ENCODE data around the gene MBD5. TPM values are rescaled to one million over a fixed set of nuclear protein-coding genes. Genes with fewer than 3 reads are reported as not detected.

Gene MBD5
- total RNA-seq, 1 experiment from 2014 or later, result 5.2 TPM

DNA sequence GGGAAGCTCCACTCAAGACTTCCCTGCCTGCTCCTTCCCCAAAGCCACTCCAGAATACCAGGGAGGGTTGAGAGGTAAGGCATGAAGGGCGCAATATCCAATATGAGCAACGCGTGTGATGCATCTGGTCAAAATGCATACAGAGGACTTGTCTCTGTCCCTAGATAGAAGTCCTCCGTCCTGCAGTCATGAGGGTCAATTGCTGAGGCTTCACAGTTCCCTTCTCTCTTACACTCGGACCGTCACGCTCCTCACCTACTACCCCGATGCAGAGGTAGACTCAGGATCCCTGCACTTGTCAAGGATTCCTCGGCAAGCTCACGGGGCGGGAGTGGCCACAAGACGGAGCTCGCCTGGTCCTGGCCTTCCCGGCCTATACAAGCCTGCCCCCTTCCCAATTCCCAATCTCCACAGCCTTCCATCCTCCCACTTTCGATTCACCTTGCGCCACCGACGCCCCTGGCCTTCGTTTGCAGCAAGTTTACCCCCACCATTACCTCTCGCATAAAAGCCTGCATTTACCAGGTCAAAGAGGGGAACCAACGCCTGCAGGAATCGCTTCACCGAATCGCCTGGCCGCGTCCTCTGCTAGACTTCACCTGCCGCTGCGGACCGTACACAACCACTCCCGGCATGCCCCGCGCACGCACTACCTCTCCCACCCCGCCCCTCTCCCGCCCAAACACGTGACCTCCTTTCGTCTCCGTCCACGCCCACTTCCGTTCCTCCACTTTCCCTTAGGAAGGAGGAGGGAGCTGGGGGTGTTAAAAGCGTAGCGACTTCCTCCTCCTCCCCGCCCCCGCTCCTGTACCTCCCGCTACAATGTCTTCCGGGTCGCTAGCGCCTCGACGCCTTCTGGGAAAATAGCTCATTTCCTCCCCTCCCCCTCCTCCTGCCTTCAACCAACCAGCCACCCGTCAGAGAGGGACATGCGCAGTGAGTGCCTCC lies 506 bp upstream of the MBD5 start, which contains the start of gene ORC4:
TSS of gene ORC4 (minus strand) at position 627 of the 948 bp plus-strand sequence. CDS start 44,779 bp downstream, outside the sequence.
- in situ Hi-C loops (cut with HindIII; ENCODE audit: low pct_unique_long_range_greater_than_20kb, low sequenced_read_pairs), result no loop called here
- peak; percentile 99 for DNase-seq (ENCODE audit: low read depth, low spot score)

DNA sequence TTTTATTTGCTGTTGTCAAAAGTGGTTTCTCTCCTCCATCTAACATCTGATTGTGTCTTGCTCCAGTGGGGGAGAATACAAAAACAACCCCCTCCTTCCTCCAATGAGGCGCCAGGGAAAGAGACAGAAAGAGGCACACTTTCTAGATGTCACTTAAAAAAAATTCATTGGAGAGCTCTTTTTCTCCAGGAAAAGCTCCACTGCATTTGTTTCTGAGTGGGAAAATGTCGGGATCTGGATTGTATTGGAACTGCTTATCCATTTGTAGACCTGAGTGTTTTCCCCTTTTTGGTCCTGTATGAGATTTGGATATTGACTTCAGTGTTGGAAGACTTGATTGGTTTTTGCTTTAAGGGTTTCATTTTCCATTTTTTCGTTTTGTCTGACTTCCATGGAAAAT lies 995 bp downstream of the MBD5 start:
- no peak for DNase-seq (ENCODE audit: low read depth, low spot score)
- in situ Hi-C loops (cut with HindIII; ENCODE audit: low pct_unique_long_range_greater_than_20kb, low sequenced_read_pairs), result no loop called here

DNA sequence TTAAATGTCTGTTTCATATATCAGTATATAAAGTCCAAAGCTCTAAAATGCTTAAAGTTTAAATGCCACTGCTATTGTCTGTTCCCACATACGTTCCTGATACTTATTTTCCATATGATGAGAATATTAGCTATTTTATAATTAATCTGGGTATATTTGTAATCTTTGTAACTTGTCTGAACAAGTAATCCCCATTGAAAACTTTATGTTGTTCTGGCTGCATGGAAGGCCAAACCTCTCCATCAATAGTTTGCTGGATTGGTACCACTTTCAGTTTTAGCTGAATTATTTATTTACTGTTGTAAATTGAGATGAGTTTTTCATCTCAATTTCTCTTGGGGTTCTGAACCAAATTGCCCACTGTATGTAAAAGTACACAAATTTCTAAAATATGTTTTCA lies 1.5 kb downstream of the MBD5 start:
- in situ Hi-C loops (cut with HindIII; ENCODE audit: low pct_unique_long_range_greater_than_20kb, low sequenced_read_pairs), result no loop called here
- DNase-seq (ENCODE audit: low read depth, low spot score), result no peak

DNA sequence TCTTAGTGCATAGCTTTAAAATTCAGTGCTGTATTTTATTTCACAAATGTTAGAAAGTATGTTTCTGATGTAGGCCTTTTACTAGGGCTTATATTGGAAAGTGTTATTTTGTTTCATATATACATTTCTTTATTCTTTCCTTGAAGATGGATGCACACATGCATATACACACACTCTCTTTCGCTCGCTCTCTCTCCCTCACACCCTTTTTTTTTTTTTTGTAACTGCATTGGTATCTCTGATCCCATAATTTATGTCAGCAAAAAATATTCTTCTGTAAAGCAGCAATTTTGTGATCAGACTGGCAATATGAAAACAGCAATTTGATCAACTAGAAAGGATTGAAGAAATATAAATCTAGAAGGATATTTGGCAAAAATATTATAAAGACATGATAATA lies 2.0 kb downstream of the MBD5 start:
- in situ Hi-C loops (cut with HindIII; ENCODE audit: low pct_unique_long_range_greater_than_20kb, low sequenced_read_pairs), result no loop called here
- no peak for DNase-seq (ENCODE audit: low read depth, low spot score)

DNA sequence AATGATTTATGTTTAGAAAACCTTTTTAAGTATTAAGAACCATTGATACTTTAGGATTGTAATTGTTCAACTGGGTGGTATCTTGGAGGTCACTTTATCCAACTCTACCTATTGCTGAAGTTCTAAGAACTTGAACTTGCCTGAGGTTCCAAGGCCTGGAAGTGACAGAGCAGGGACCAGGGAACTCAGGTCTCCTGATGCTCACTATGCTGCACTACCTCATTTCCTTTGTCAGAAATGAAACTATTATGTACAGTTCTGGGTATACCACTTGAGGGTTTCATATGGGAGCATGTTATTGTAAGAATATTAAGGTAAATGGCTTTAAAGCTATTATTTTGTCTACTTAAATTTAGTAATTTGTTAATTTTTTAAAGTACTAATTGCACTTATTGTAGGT lies 3.0 kb downstream of the MBD5 start:
- in situ Hi-C loops (cut with HindIII; ENCODE audit: low pct_unique_long_range_greater_than_20kb, low sequenced_read_pairs), result no loop called here

DNA sequence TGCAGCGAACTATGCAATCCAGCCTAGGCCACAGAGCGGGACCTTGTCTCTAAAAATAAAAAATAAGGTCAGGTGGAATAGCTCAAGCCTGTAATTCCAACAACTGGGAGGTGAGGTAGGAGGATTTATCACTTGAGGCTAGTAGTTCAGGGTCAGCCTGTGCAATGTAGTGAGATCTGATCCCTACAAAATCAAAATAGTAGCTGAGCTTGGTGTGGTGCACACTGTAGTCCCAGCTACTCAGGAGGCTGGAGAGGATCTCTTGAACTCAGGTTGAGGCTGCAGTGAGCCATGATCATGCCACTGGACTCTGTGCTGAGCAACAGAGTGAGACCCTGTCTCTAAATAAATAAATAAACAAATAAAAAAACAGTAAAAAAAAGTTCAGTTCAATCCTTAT lies 5.7 kb downstream of the MBD5 start:
- DNase-seq (ENCODE audit: low read depth, low spot score), result no peak
- in situ Hi-C loops (cut with HindIII; ENCODE audit: low pct_unique_long_range_greater_than_20kb, low sequenced_read_pairs), result no loop called here

More for the DNA sequence above, 3.0 kb downstream of the MBD5 start:
- no peak for DNase-seq (ENCODE audit: low read depth, low spot score)

DNA sequence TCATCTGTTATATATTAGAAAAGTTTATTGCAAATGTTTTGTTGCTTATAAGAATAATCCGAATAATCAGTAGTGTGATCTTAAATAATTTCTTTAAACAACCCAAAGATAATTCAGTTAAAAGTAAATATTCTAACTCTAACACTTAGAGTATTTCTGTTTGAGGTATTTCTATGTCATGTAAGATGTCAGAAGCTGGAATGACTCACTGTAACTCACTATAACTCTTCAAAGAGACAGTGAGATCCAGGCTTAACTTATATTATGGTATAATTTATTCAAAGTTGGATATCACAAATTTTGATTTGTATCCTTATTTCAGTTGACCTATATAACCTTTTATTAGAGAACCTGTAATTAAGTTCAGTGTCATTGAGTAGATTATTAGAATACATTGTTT lies 6.9 kb downstream of the MBD5 start:
- in situ Hi-C loops (cut with HindIII; ENCODE audit: low pct_unique_long_range_greater_than_20kb, low sequenced_read_pairs), result no loop called here
- no peak for DNase-seq (ENCODE audit: low read depth, low spot score)

DNA sequence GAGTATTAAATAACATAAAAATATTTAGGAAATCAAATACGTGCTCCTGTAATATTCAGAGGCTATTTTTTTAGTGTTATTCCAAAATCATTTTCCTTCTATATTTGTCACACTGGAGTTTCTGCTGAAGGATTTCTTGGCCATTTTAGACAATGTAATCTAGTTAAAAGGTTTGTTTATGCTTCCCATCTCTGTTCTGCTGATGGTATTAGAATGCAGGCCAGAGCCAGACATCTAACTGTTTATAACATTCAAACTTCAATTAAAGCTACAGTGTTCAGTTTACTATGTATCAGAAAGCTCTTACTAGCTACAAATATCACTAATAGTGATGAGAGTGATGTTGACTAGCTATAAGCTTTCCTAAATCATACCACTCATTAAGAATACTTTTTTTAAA lies 7.9 kb downstream of the MBD5 start:
- in situ Hi-C loops (cut with HindIII; ENCODE audit: low pct_unique_long_range_greater_than_20kb, low sequenced_read_pairs), result no loop called here

DNA sequence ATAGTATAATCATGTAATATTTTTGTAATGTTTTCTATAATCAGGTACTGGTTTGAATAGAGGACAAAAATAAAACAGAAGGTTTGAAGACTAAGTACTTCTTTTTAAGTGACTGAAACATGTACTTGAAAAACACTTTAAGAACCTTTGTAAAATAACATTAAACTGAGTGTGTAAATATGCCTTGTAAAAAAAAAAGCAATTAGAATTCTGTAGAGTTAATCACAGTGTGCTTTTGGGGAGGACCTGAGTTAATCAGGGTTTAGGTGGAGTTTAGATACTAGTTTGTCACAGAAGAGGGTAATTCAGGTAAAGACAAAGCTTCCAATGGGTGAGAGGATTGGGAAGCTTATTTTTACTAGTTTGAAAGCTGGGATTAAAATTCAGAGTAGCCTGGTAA lies 10.3 kb downstream of the MBD5 start:
- in situ Hi-C loops (cut with HindIII; ENCODE audit: low pct_unique_long_range_greater_than_20kb, low sequenced_read_pairs), result no loop called here
- no peak for DNase-seq (ENCODE audit: low read depth, low spot score)

More for the DNA sequence above, 7.9 kb downstream of the MBD5 start:
- DNase-seq (ENCODE audit: low read depth, low spot score), result no peak

DNA sequence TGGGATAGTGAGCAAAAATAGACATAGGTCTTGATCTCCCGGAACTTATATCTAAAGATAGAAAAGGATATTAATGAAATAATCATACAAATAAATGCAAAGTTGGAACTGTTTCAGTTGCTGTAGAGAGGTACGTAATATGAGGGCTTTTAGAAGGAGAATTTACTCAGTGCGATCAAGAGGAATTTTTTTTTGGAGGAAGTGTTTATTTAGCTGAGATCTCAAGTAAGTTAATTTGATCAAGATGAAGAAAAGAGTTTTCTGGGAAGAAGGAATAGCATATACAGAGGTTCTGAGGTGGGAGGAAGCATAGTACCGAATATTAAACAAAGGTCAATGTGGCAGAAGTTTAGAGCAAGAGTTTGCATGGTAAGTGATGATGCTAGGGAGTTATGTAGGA lies 11.3 kb downstream of the MBD5 start:
- in situ Hi-C loops (cut with HindIII; ENCODE audit: low pct_unique_long_range_greater_than_20kb, low sequenced_read_pairs), result no loop called here
- no peak for DNase-seq (ENCODE audit: low read depth, low spot score)

DNA sequence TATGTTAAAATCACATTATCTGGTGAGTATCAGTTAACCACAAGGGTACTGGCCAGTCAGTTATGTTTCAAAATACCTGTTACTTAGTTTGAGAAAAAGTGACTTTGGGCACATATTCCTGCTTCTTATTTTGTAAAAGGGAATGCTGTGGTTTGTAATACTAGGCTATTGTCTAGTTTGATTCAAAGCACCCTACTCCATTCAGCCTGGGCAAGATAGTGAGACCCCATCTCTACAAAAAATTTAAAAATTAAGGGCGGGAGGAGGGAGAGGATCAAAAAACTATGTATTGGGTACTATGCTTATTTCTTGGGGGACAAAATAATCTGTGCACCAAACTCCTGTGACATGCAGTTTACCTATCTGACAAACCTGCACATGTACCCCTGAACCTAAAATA lies 18.9 kb downstream of the MBD5 start:
- no peak for DNase-seq (ENCODE audit: low read depth, low spot score)
- in situ Hi-C loops (cut with HindIII; ENCODE audit: low pct_unique_long_range_greater_than_20kb, low sequenced_read_pairs), result no loop called here

DNA sequence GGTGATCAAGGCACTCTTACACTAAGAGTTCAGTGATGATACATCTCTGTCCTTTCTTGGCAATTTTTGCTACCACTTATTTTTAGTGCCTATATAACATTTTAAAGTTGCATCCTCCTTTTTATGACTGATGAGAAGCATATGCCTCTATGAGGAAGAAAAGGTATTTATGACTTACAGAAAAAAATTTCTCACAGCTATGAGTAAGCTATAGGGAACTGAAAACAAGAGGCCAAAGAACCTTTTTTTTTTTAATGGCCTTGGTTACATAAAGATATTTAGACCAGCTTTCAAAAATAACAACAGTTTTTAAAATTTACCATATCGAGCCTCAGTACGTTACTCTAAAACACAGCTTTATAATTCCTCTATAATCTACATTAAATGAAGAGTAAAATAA lies 21.3 kb downstream of the MBD5 start:
- in situ Hi-C loops (cut with HindIII; ENCODE audit: low pct_unique_long_range_greater_than_20kb, low sequenced_read_pairs), result no loop called here
- no peak for DNase-seq (ENCODE audit: low read depth, low spot score)

DNA sequence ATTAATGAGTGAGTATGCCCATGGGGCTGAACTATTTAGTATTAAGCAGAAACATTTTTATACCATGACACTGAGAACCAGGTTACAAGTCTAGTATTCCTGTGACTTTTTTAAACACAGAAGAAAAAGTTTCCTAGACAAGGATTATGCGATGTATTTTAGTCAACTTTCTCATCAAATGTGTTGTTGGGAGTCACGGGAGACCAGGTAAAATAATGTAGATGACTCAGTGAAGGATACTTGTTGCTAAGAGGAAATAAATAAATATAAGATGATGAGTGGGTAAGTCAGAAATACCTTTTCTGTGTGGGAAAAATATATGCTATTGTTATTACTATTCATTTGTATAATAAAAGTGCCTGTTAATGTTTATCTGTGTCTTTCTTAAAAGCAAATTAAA lies 23.4 kb downstream of the MBD5 start:
- DNase-seq (ENCODE audit: low read depth, low spot score), result no peak
- in situ Hi-C loops (cut with HindIII; ENCODE audit: low pct_unique_long_range_greater_than_20kb, low sequenced_read_pairs), result no loop called here

DNA sequence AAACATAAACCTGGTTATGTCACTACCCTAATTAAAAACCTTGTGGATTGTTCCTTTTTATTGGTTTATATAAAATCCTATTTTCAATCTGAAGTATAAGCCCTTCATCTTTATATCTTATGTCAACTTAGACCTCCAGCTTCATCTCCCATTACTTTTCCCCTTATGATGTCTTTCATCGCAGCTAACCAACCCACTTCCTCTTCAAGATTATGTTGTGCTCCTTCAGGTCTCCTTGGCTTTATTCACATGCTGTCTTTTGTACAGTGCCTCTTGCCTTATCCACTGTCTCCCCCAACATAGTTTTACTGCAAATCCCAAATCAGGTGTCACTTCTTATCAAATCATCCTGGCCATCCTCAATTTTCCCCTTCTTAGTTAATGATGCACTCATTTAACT lies 25.9 kb downstream of the MBD5 start:
- DNase-seq (ENCODE audit: low read depth, low spot score), result no peak
- in situ Hi-C loops (cut with HindIII; ENCODE audit: low pct_unique_long_range_greater_than_20kb, low sequenced_read_pairs), result no loop called here

DNA sequence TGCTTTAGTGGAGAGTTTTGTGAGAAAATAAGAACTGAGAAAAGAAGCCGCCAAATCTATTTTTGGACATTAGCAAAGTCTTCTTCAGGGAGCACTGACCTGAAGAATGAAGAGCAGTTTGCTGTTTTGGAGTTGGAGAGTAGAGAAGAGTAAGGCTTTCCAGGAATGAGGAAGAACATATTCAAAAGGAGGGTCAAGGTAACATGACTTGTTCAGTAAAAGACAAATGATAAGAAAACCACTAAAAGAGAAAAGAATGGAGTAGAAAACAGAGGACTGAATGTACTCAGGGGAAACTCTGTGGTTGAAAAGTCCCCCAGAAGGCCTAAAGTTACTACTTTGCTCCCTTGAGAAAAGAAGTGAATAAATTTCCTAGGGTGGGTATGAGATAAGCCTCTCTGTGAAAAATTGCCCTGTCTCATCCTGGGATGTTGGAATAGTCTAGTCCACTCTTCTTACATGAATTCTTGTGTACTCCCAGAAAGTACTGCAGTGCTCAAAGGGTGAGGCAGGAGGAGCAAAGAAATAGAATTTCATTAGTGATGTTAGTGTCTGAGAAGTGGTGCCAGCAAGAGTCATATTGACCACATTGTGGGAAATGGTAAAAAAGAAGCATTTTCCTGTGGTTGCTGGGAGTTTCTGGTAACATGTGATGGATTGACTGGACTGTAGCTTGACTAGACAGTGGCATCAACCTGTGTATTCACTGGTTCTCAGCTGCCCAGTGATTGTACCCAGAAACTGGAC lies 27.8 kb downstream of the MBD5 start:
- in situ Hi-C loops (cut with HindIII; ENCODE audit: low pct_unique_long_range_greater_than_20kb, low sequenced_read_pairs), result no loop called here
- DNase-seq (ENCODE audit: low read depth, low spot score), result no peak

DNA sequence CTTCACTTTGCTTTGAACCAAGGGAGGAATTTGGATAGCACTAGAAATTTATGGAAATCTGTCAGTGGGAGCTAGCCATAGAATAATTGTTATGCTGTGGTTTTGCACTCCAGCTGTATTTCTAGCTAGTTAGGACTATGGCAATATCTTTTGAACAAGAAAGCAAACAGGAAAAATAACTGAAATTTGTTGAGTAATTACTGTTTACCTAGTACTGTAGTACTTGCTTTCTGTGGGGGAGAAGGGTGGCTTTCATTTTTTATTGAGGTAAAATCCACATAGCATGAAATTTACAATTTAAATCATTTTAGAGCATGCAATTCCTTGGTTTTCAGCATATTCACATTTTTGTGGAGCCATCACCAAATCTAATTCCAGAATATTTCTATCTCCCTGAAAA lies 28.4 kb downstream of the MBD5 start:
- DNase-seq (ENCODE audit: low read depth, low spot score), result no peak
- in situ Hi-C loops (cut with HindIII; ENCODE audit: low pct_unique_long_range_greater_than_20kb, low sequenced_read_pairs), result no loop called here

DNA sequence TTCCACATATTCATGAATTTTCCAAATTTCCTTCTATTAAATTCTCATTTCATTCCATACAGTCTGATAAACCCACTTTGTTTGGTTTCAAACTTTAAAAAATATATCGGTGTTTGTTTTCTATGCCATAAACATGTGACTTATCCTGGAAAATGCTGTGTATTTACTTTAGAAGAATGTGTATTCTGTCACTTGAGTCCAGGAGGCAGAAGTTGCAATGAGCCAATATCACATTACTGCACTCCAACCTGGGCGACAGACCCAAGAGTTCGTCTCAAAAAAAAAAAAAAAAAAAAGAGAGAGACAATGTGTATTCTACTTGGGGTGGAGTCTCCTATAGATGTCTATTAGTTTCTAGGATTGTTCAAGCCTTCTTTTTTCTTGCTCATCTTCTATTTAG lies 31.8 kb downstream of the MBD5 start:
- DNase-seq (ENCODE audit: low read depth, low spot score), result no peak
- in situ Hi-C loops (cut with HindIII; ENCODE audit: low pct_unique_long_range_greater_than_20kb, low sequenced_read_pairs), result no loop called here

DNA sequence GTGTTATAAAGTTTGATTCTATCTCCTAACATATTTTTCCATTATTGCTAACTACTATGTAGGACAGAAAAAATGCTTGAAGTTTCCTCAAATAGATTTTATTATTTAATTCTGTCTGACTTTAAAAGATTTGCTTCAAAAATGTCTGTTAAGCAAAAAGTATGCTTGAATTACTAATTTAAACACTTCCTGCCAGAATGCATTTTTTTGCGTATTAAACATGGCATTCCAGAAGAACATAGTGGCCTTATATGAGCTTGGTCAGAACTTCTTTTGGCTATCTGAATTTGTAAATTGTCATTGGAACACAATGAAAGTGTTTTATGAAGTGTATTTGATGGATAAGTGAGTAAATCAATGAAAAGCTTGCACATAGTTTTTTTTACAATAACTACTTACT lies 37.8 kb downstream of the MBD5 start:
- in situ Hi-C loops (cut with HindIII; ENCODE audit: low pct_unique_long_range_greater_than_20kb, low sequenced_read_pairs), result no loop called here

DNA sequence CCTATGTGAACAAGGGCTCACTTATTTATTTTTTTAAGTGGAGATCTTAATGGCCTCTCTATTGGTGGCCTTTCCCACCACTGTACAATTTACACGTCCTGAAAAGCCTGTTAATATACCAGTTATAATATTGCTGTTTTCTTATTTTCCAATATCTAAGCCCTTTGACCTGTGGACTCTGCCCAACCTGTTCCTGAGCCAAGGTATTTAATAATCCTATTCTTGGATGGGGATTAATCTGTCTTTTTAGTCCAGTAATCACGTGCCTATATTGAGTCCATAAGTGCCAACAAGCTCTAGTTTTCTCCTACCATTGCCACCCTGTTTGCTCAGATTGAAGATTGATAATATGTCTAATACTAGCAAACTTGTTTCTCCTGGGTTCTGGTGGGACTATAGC lies 42.7 kb downstream of the MBD5 start:
- no peak for DNase-seq (ENCODE audit: low read depth, low spot score)
- in situ Hi-C loops (cut with HindIII; ENCODE audit: low pct_unique_long_range_greater_than_20kb, low sequenced_read_pairs), result no loop called here

More for the DNA sequence above, 37.8 kb downstream of the MBD5 start:
- no peak for DNase-seq (ENCODE audit: low read depth, low spot score)
